NCI-H524 (cell line): ENCODE data around the gene CDK11A.
A peak's percentile ranks its signal among the peaks of the same experiment; 100 is the strongest.
"Not testable (repeated sequence)": the region's sequence is repeated elsewhere in the genome, so short reads cannot be mapped to it uniquely, and the experiment has no call there.

Source experiments
- DNase-seq, 2 experiments: peaks; one replicate each; lab custom pipeline; 2025; lab: John Stamatoyannopoulos, UW

CDK11A gene

DNA sequence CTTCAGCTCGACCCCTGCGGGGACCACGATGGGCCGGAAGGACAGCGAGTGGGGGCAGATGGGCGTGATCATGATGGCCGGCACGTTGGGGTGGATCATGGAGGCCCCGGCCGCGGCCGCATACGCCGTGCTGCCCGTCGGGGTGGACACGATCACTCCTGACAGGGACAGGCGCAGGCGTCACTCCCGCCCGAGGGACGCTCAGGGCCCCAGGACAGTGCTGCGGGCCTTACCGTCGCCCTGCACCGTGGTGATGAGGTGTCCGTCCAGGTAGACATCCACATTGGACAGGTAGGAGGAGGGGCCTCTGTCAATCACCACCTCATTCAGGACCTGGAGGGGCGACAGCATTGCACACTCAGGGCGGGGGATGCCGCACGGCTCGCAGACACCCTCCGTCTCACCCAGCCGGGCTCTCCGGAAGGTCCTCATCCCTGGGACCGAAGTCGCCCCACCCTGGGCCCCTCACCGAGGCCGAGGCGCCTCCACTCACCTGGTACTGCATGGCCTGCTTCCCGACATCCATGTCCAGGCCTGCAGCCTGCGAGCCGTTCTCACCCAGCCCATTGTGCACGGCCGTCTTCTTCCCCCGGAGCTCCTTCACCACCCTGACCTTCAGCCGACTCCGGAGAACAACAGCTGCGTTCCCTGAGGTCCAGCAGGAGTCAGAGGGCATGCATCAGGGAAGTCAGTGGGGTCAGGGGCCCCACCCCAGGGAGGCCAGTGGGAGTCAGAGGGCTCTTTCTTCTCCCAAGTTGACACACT, 30.1 kb upstream of the CDK11A start:
- DNase-seq = no peak

DNA sequence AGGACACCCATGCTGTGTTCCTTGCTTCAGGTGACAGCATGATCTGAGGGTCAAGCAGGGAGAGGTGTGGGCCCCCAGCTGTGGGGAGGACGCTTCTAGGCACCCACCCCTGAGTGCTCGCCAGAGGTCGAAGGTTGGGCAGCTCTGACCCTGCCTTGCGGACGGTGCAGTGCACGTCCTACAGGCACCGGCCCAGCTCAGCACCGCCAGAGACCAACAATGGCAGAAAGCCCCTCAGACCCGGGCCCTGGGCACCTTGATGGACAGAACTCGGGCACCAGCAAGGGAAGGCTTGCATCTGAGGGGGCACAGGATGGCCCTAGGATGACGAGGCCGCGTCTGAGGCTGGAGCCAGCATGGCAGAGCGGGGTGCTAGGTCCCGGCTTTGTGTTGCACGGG, 29.4 kb upstream of the CDK11A start:
- no peak for DNase-seq

DNA sequence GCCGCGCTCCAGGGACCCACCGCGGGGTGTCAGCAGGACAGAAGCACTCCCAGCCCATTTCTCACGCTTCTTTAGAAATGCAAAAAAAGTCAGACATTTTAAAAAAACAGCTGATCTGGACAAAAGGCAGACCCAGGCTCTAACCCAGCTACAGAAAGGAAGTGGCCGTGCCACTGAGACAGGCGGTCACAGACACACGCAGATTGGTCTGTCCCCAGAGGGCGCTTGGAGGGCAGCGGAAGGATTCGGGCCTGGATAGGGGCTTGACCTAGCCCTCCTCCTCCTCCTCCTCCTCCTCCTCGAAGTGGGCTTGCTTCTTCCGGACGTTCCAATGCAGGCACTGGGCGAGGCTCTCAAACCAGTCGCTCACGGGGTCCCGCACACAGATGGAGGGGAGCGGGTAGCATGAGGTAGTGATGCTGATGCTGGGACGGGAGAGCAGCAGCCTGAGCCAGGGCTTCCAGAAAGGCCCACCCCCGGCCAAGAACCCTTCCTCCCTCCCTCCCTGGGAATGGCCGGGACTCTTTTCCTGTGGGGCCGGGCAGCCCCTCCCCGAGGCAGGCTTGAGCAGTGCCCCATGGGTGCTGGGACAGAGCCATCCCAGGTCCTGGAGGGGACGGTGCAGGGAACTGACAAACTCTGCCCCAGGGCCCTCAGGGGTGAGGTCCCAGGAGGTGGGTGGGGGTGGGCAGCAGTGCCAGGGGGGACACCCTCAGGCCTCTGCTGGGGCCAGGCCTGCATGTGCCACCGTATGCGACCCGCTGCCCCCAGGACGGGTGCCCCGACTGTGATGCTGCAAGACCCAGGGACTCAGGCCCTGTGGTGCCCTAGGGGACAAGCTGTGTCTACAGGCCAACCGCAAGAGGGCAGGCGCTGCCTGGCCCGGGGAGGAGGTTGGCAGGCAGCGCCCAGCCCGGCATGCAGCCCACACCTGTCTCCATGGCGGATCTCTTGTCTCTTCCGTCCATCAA, 28.8 kb upstream of the CDK11A start:
- DNase-seq = no peak

DNA sequence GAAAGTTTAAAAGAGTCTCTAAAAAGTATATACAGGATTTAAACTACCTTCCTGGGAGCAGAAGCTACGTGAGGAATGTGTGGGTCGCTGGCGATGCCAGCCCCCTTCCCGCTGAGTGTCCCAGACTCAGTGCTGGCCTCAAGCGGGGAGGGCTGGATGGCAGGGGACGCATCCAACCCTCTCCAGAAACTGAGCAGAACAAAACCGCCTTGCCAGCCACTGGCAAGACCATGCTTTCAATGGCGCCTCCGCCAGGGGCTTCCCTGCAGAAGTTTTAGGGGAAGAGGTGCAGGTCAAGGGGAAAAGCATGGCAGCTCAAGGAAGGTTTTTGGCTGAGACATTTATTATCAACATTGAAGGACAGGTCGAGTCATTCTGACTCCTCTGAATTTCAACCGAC, 28.0 kb upstream of the CDK11A start:
- no peak for DNase-seq

DNA sequence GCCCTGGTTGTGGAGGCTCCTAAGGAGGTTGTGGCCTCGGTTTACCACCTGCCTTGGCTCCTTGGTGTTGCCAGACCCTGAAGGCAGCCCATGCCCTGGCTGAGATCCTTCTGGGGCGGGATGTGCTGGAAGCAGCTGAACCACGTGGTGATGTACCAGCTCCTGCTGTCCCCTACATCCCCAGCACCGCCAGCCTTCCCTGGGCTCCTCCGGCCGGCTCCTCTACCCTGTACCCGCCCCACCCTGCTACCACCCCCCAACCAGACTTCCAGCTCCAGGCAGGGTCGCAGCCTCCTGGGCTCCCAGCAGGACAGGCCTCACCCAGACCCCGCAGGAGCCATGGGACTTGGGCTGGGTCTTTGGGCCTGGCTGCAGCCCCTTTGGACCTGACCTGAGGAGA, 25.8 kb upstream of the CDK11A start:
- not testable (repeated sequence) for DNase-seq

DNA sequence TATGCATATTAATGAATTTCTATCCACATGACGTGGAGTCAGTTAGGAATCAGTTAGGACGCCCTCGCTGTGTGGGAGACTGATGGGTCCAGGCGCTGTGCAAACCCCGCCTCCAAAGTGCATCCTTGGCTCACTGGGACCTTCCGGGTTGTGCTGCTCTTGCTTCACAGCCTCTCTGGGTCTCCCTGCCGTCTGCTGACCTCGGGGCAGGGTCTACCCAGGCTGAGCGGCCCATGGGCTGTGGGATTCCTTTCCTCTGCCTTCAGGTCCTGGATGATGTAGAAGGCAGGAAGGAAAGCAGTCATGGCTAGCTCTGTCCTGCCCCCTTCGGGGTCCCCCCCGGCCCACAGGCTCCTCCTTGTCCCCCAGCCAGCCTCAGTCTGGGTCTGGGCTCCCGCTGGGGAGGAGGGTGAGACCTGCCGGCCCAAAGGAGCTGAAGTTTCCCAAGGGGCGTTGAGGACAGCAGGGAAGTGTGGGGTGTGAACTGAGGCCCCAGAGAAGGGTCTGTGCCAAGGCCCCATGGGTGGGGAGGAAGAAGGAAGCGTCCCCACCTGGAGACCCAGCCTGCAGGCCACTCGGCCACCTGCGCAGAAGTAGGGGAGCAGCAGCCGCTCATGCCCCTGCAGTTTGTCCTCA, 24.6 kb upstream of the CDK11A start:
- no peak for DNase-seq

DNA sequence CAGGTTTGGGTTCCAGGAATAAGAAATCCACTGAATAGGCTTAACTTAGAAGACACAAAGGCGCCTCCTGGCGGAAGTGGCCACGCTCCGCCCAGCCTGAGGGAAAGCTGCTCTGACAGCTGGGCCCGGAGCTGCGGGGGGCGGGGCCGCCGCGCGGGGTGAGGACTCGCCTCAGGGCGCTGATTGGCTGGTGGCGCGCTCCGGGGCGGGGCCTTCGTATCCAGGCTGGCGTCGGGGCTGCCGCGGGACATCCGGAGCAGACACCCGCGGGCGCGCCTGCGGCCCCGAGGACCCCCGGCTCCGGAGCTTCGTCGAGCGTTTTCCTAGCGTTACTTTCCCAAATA, 22.4 kb upstream of the CDK11A start:
- not testable (repeated sequence) for DNase-seq

DNA sequence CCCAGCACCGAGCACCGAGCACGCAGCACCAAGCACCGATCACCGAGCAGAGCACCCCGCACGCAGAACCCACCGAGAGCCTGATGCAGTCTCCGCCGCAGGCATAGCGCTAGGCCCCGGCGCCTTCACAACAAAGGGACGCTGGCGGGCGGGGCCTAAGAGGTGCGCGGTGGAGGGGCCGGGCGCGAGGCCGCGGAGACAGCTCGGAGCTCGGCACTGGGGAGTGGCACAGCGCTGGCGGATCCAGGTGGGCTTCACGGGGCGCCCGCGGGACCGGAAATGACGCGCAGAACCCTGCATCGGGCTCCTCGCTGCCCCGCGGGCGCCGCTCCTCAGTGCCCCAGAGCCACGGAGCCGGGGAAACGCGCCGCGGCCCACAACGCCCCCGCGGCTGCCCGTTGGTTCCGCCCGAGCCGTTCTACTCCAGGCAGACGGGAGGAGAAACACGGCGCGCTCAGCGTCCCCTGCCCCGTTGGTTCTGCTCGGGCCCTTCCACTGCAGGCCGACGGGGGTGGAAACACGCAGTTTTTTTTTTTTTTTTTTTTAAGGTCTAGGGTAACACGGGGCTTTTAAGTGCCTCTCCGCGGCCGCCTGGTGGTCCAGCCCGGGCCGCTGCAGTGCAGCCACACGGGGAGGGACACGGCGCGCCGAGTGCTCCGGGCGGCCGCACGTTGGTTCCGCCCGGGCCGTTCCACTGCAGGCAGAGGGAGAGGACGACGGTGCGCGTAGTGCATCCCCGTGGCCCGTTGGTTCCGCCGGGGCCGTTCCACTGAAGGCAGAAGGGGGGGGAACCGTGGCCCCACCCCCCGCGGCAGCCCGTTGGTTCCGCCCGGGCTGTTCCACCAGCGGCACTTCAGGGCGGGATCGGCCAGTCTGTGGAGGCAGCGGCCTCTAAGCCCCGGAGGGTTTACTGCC, 21.8 kb upstream of the CDK11A start:
- peak in 1 of 2 experiments; percentile 42 for DNase-seq

DNA sequence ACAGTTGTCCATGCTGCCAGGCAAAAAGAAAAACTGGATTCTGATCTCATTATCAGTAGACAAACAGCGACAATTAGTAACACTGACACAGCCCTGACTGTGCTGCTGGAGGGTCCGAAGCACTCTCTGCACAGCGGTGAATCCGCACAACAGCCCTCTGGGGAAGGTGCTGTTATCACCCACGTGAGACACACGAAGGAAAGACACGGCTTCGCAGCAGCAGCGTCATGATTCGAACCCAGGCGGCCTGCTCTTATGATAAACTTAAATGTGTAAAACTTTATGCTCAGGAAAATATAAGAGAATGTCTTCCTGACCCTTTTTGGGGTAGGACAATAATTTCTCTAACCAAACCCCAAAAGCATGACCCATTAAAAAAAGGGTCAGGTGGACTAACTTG, 18.4 kb upstream of the CDK11A start:
- not testable (repeated sequence) for DNase-seq

DNA sequence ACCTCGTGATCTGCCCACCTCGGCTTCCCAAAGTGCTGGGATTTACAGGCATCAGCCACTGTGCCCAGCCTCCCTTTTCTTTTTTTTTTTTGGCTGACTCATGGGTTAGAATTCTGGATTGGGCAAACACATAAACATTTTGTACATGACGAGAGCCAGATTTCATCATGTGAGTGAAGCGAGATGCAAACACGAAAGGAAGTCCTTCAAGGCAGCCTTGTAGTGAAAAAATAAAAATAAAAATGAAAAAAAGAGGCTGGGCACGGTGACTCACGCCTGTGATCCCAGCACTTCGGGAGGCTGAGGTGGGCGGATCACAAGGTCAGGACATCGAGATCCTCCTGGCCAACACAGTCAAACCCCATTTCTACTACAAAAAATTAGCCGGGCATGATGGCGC, 16.9 kb upstream of the CDK11A start:
- not testable (repeated sequence) for DNase-seq

DNA sequence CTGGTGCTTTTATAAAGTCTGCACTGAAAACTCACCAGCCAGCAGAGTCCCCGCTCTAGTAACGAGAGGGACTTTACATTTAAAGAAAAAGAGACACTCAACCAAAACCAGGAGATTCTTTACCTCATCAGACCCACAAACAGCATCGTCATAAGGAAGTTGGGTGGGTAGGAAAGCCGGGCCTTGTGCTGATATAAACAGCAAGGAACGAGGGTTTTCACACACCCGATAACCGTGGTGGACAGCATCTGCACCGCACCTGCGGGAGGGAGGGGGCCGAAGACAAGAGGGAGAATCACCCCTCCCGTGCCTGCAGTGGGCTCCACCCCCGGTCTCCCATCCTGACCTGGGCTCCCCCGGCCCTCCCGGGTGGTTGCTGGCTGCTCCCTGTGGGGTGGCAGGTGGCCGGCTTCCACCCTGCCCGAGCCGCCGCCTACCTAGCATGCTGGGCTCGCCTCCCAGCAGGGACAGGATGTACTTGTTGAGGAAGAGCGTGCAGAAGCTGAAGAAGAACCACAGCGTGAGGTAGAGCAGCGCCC, 14.7 kb upstream of the CDK11A start:
- not testable (repeated sequence) for DNase-seq

DNA sequence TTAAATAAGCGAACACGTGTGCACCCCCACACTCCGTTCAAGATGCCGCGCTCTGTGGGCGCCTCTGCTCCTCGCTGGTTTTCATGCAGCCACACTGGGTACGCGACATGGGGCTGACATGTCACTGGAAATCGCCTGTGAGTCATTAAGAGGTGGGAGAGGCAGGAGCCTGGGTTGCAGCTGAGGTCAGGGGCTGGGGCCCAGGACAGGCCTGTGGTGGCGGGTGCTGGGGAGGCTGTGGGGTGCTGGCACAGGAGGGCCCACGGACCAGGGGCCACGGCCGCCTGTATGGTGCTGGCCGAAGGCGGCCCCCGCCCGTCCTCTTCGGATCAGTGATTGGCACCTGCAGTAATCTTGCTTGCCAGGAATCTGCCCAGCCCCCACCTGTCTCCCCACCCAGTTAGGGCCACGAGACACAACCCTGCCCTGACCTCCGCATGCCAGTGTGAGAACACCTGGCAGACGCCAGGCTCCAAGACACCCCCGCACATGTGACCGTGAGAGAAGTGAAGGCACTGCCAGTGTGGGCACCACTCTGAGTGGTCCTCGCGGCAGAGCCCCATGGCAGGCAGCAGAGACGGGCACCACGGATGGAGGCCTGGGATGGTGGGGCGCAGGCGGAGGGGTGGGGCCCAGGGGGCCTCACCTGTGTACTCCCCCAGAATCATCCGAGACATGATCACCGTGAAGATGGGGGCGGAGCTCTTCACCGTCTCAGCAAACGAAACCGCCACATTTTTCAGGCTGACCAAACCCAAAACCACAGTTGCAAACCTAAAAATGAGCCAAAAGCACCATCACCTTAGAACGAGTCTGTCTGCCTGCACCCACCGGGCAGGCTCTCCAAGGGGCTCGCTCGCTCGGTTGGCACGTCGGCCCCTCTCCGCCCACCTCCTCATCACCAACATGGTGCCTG, 13.8 kb upstream of the CDK11A start:
- not testable (repeated sequence) for DNase-seq

DNA sequence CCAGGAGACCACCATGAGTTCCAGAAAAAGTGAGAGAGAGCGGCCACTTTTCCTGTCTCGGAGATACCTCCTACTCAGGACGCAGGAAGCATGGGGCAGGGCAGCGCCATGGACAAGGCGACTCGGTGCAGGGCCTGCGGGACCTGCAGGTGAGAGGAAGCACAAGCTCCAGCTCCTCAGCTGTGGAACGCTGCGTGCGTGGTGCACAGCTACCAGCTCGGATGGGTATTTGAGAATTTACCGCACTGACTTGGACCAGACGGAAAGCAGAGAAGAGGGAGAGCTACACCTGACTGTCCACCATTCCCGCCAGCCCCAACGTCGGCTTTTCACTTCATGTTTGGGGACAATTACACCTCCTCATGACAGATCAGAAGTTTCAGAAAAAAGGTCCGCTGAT, 8.2 kb upstream of the CDK11A start:
- no peak for DNase-seq

DNA sequence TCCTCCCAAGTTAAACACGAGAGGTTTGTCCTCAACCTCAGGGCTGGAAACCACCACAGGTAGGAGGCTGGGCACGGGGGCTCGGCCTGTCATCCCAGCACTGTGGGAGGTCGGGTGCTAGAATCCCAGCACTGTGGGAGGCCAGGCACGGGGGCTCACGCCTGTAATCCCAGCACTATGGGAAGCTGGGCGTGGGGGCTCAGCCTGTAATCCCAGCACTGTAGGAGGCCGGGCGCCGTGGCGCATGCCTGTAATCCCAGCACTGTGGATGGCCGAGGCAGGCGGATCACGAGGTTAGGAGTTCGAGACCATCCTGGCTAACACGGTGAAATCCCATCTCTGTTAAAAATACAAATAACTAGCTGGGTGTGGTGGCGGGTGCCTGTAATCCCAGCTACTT, 6.7 kb upstream of the CDK11A start:
- no peak for DNase-seq

DNA sequence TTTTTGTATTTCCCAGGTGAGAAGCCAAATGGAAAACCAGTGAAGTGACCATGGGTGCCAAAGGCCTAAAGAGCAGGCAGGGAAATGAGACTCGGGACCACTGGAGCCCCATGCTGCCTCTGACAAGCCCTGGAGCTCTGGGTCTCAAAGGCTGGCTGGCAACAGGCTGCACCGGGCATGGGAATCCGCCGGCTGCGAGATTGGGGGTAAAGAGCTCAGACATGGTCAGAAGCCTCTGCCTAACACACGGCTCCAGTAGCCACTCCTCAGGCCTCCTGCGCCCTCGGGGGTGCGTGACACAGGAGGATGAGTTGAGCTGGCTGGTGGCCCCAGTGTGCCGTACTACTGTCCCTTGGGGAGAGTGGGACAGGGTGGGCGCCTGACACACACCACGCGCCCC, 6.1 kb upstream of the CDK11A start:
- DNase-seq = not testable (repeated sequence)

DNA sequence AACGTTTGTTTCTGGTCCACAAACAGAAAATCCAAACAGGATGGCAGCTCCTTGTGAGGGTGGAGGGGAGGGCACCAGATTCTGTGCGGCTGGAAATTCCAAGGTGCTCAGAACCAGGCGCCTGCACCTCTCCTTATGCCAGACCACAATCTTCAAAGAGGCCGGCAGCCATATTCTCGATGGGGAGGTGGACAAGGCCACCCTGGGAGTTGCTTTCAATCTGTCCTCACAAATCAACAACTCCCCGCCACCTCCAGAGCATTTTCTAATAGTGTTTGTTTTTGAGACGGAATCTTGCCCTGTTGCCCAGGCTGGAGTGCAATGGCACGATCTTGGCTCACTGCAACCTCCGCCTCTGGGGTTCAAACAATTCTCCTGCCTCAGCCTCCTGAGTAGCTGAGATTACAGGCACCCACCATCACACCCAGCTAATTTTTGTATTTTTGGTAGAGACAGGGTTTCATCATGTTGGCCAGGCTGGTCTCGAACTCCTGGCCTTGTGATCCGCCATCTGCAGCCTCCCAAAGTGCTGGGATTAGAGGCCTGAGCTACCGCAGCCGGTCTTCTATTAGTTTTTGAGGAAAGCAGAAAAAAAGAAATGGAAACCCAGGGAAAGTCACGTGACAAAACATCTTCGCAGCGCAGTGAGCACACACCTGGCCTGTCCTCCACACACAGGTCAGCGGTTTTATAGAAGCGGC, 5.1 kb upstream of the CDK11A start:
- not testable (repeated sequence) for DNase-seq

DNA sequence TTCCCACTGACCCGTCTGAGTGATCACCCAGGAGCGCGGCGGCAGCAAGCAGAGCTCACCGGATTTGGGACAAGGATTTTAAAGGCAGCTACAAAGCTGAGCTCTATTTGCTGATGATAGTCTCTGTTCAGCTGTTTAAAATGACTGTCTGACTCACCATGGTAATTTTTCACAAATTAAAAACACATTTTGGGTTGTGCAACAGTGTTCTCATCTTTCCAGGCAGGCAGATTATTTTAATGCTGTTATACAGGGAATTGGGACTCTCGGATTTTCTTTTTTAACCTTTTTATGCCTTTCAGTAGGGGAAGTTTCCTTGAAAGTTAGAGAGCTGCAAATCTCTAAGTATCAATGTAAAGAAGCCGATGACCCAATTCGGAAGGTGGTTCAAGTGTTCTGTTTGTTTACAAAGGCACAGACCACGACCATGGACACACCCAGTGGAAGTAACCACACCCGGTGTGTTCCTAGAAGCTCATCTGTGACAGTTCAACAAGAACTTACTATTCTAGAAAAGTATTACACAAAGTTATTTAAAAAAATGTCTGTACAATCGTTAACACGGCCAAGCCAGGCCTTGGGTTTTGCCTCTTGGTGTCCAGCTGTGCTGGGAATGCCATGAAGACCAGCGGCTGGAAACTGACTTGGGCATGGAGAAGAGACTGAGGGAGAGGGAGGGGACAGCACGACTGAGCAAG, 4.3 kb upstream of the CDK11A start:
- DNase-seq = not testable (repeated sequence)

DNA sequence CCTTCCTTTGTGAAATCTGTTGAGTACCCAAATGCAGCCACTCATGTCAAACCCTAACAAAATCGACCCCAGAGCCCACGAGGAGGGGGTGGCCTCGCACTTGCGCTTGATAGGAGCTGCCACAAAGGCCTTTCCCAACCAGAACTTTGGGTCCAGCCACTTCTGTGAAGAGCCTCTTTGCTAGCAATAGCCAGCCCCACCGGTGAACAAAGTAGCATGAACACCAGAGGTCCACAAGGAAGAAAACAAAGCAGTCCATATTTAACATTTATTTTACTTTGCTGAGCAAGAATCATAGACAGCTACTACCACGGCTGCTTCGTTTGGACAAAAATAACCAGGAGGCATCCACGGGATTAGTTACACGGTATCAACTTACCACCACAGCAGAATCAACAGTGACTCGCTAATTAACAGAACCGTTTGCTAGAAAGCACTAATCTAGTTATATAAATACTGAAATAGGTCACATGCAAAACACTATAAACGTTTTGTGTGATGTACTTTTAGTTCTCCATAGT, 3.0 kb upstream of the CDK11A start:
- DNase-seq = not testable (repeated sequence)

DNA sequence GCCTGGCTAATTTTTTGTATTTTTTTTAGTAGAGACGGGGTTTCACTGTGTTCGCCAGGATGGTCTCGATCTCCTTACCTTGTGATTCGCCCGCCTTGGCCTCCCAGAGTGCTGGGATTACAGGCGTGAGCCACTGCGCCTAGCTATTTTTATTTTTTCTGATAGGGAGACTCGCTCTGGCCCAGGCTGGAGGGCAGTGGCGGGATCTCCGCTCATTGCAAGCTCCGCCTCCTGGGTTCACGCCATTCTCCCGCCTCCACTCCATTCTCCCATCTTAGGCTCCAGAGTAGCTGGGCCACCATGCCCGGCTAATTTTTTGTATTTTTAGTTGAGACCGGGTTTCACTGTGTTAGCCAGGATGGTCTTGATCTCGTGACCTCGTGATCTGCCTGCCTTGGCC, 1.9 kb upstream of the CDK11A start:
- DNase-seq = not testable (repeated sequence)
